HCT116 (cell line): ENCODE data around the gene ZSCAN5C. TPM values are rescaled to one million over a fixed set of nuclear protein-coding genes. Genes with fewer than 3 reads are reported as not detected.
A peak's percentile ranks its signal among the peaks of the same experiment; 100 is the strongest.

Experiments used
- ATAC-seq: fragments of 200-7000 bp; cut with Tn5 transposase; 2 replicates; pipeline ENCODE4 v1.9.1; 2020; ENCODE audit warnings: mild to moderate bottlenecking, moderate library complexity
- BruUV-seq: library from RNA; stranded (reverse); fragments of 400-500 nt; replicated peaks from 2 replicates; lab custom pipeline; 2021; lab: Mats Ljungman, UMichigan
- CTCF ChIA-PET: fragments of 300-600 bp; sonication (Branson Sonifier 250); formaldehyde crosslinking; loops from one replicate; lab custom pipeline; 2021; ENCODE audit warnings: antibody characterized with exemption; lab: Charles Lee
- POLR2A ChIA-PET: fragments of 300-600, 350-600 bp; sonication (Branson Sonifier 250); formaldehyde crosslinking; loops from one replicate; lab custom pipeline; 2021; ENCODE audit warnings: antibody characterized with exemption; lab: Charles Lee
- RAD21 ChIA-PET, 2 experiments: fragments of 300-600 bp; sonication (Branson Sonifier 250); formaldehyde crosslinking; loops; one replicate each; lab custom pipeline; 2023; ENCODE audit warnings: low total read pairs in 2 of 2; ENCODE audit not compliant: uncharacterized antibody in 2 of 2, unreplicated experiment in 2 of 2, low non-redundant PET in 1 of 2; lab: Charles Lee
- DNase-seq: peaks from one replicate; pipeline ENCODE4 v3.0.0-alpha.2; 2010; ENCODE audit warnings: low read depth, low spot score
- H2AFZ ChIP-seq: fragments of 200-600 bp; shearing (Covaris generic), sonication (generic); 2 replicates; pipeline ENCODE4 v1.6.1; 2017; ENCODE audit warnings: low read depth, mixed run types, mixed read lengths, antibody characterized with exemption, low read length; ENCODE audit not compliant: poor library complexity, severe bottlenecking
- H3K27ac ChIP-seq: 2 replicates; pipeline ENCODE4 v1.5.1; 2012; ENCODE audit warnings: low read depth, low read length
- H3K27me3 ChIP-seq: fragments of 200-600 bp; sonication (generic); 2 replicates; pipeline ENCODE4 v1.6.1; 2016; ENCODE audit warnings: mixed run types, low read length, mixed read lengths; ENCODE audit not compliant: insufficient read depth
- H3K36me3 ChIP-seq, 2 experiments: fragments of 200-500 bp in 1 of 2; fragments of 200-600 bp in 1 of 2; sonication (Bioruptor generic) in 1 of 2; sonication (generic) in 1 of 2; 2 replicates each; pipeline versions ENCODE4 v1.5.1 to v1.6.1; 2014 to 2016; ENCODE audit warnings: low read length in 2 of 2, inconsistent platforms in 1 of 2, mixed read lengths in 1 of 2, mixed run types in 1 of 2; ENCODE audit not compliant: insufficient read depth in 2 of 2, control insufficient read depth in 1 of 2
- H3K4me1 ChIP-seq, 2 experiments: fragments of 200-600 bp in 1 of 2; sonication (generic) in 1 of 2; 2 replicates each; pipeline versions ENCODE4 v1.5.1 to v1.6.1; 2012 to 2017; ENCODE audit warnings: low read length in 2 of 2, inconsistent platforms in 1 of 2, mild to moderate bottlenecking in 1 of 2, mixed read lengths in 1 of 2, mixed run types in 1 of 2, moderate library complexity in 1 of 2; ENCODE audit not compliant: insufficient read depth in 2 of 2, control insufficient read depth in 1 of 2
- H3K4me2 ChIP-seq: fragments of 200-600 bp; sonication (generic); 2 replicates; pipeline ENCODE4 v1.6.1; 2017; ENCODE audit warnings: mixed run types, low read length, mixed read lengths
- H3K4me3 ChIP-seq, 2 experiments: fragments of 200-600 bp in 1 of 2; sonication (generic) in 1 of 2; replicated peaks in 1 of 2; 2 replicates each; pipeline ENCODE4 v1.5.1; 2011 to 2016; ENCODE audit warnings: low read length in 2 of 2, control low read depth in 1 of 2, low read depth in 1 of 2, mild to moderate bottlenecking in 1 of 2, mixed read lengths in 1 of 2, mixed run types in 1 of 2
- H3K79me2 ChIP-seq: fragments of 200-600 bp; sonication (generic); 2 replicates; pipeline ENCODE4 v1.6.1; 2017; ENCODE audit warnings: mild to moderate bottlenecking, mixed run types, low read length, moderate library complexity, mixed read lengths; ENCODE audit not compliant: insufficient read depth
- H3K9ac ChIP-seq: fragments of 200-600 bp; sonication (generic); 2 replicates; pipeline ENCODE4 v1.6.1; 2016; ENCODE audit warnings: low read length, mixed read lengths
- H3K9me2 ChIP-seq: fragments of 200-600 bp; sonication (generic), shearing (Covaris generic); 2 replicates; pipeline ENCODE4 v1.6.1; 2017; ENCODE audit warnings: mixed run types, mild to moderate bottlenecking, moderate library complexity; ENCODE audit not compliant: insufficient read depth
- H3K9me3 ChIP-seq, 2 experiments: fragments of 200-500 bp in 1 of 2; fragments of 200-600 bp in 1 of 2; sonication (Bioruptor generic) in 1 of 2; sonication (generic) in 1 of 2; 2 replicates each; pipeline ENCODE4 v1.6.1; 2014 to 2017; ENCODE audit warnings: low read length in 2 of 2, mixed read lengths in 2 of 2, inconsistent platforms in 1 of 2, low read depth in 1 of 2, mild to moderate bottlenecking in 1 of 2, mixed run types in 1 of 2, moderate library complexity in 1 of 2; ENCODE audit not compliant: control insufficient read depth in 1 of 2, insufficient read depth in 1 of 2
- H4K20me1 ChIP-seq: fragments of 200-600 bp; sonication (generic), shearing (Covaris generic); 2 replicates; pipeline ENCODE4 v1.6.1; 2017; ENCODE audit warnings: mixed run types, mild to moderate bottlenecking, moderate library complexity; ENCODE audit not compliant: insufficient read depth
- CBX3 ChIP-seq: IDR thresholded peaks from 2 replicates; pipeline ENCODE4 v1.6.1; 2012; ENCODE audit warnings: low read depth
- CEBPB ChIP-seq: IDR thresholded peaks from 2 replicates; pipeline ENCODE4 v1.6.1; 2012; ENCODE audit warnings: low read depth
- FOSL1 ChIP-seq: IDR thresholded peaks from 2 replicates; pipeline ENCODE4 v1.6.1; 2012; ENCODE audit warnings: low read depth
- ZFX ChIP-seq: fragments of 450-650 bp; IDR thresholded peaks from 2 replicates; pipeline ENCODE4 v1.6.1; 2017
- ZNF274 ChIP-seq: fragments of 200-500 bp; sonication (Bioruptor generic); IDR thresholded peaks from 2 replicates; pipeline ENCODE4 v1.6.1; 2014; ENCODE audit warnings: mild to moderate bottlenecking, low read depth, low read length, inconsistent platforms
- intact Hi-C: fragments of 100-400 bp; cut with micrococcal nuclease; formaldehyde crosslinking; loops from 2 replicates; pipeline ENCODE4 v1.10.0; 2022
- total RNA-seq: library from RNA; stranded (reverse); gene quantifications from one replicate; pipeline ENCODE4 v1.2.1, GENCODE V29; 2021; ENCODE audit not compliant: unreplicated experiment
- TF ChIP-seq, protein P1 (sequence below): IDR thresholded peaks from 2 replicates; pipeline ENCODE4 v1.6.1; 2012; ENCODE audit warnings: low read depth

The ZSCAN5C gene
- total RNA-seq, 1 experiment from 2014 or later = not detected

- ChIA-PET CTCF (no interaction called here), RAD21 (no interaction called here), POLR2A (no interaction called here)
- no peak overlapping the region for H3K4me2 ChIP-seq
- intact Hi-C loops = no loop called here
- no peak overlapping the region for H2AFZ ChIP-seq
- no peak overlapping the region for H3K27ac ChIP-seq
- no peaks in the 10 kb centered on the region for H3K9me3 ChIP-seq
- TF ChIP-seq FOSL1 (no peak), ZFX (no peak), CEBPB (no peak), ZNF274 (no peak)
- no TSS peak for BruUV-seq
- no peaks in the 10 kb centered on the region for H3K36me3 ChIP-seq
- no peaks in the 10 kb centered on the region for H3K79me2 ChIP-seq
- no peak for DNase-seq
- H3K4me1 ChIP-seq = no peaks in the 10 kb centered on the region
- H3K9ac ChIP-seq = no peak overlapping the region
- H3K4me3 ChIP-seq = no peak overlapping the region
- H3K27me3 ChIP-seq = no peaks in the 10 kb centered on the region
- peak; percentile 22; the same call in 1 of the 2 replicates for ATAC-seq
- no peaks in the 10 kb centered on the region for H4K20me1 ChIP-seq
- H3K9me2 ChIP-seq = no peaks in the 10 kb centered on the region
These were observed 9.6 kb downstream of the ZSCAN5C start for GRCh38 chr19:56211718-56212117.

DNA sequence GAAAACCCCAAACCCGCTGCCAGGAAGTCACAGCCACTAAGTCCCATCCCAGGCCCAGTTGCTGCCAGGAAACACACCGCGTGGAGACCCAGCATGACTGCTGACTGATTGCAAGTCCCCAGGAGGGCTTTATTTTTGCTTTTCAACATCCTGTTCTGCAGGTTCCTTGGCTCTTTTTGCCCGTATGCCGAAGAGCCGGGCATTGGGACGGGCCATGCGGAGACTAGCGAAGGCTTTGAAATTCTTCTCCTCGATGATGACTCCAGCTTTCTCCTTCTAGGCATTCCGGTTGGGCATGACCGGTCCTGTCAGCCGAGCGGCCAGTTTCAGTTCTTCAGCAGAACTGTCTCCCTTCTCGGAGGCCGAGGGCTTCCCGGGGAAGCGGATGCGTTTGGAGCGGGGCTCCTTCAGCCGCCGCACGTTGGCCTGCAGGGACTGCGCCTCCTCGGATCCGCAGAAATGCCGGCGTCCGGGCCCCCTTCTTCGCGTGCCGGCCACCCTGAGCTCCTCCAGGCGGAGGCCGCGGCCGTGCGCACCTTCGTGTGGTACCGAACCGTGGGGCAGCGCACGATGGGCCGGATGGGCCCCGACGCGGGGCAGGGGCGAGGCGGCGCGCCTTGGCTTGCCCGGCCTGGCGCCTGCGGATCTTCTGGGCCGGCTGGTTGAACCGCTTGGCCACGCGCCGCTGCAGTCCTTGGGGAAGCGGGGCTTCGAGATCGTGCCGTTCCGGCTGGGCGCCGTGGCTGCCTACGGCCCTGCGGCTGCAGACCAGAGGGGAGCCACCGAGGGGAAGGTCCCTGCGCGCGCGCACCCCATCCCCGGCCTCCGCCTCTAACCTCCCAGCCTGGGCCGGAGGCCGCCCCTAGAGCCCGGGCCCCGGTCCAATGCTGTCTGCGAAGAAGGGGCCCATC lies 15.2 kb downstream of the ZSCAN5C start:
- RAD21 ChIA-PET = no interaction called here
- no peaks in the 10 kb centered on the region for H3K4me1 ChIP-seq
- no peak overlapping the region for H3K4me2 ChIP-seq
- DNase-seq (no peak), ATAC-seq (no peak)
- H2AFZ ChIP-seq = no peak overlapping the region
- no peaks in the 10 kb centered on the region for H3K9me2 ChIP-seq
- intact Hi-C loops = no loop called here
- no peaks in the 10 kb centered on the region for H3K9me3 ChIP-seq
- CTCF ChIA-PET = no interaction called here
- no peaks in the 10 kb centered on the region for H3K36me3 ChIP-seq
- POLR2A ChIA-PET = no interaction called here
- H4K20me1 ChIP-seq = no peaks in the 10 kb centered on the region
- no peaks in the 10 kb centered on the region for H3K27me3 ChIP-seq
- H3K4me3 ChIP-seq = no peak overlapping the region
- no peak for TF ChIP-seq CBX3
- no peak for TF ChIP-seq CEBPB
- TF ChIP-seq, protein P1, sequence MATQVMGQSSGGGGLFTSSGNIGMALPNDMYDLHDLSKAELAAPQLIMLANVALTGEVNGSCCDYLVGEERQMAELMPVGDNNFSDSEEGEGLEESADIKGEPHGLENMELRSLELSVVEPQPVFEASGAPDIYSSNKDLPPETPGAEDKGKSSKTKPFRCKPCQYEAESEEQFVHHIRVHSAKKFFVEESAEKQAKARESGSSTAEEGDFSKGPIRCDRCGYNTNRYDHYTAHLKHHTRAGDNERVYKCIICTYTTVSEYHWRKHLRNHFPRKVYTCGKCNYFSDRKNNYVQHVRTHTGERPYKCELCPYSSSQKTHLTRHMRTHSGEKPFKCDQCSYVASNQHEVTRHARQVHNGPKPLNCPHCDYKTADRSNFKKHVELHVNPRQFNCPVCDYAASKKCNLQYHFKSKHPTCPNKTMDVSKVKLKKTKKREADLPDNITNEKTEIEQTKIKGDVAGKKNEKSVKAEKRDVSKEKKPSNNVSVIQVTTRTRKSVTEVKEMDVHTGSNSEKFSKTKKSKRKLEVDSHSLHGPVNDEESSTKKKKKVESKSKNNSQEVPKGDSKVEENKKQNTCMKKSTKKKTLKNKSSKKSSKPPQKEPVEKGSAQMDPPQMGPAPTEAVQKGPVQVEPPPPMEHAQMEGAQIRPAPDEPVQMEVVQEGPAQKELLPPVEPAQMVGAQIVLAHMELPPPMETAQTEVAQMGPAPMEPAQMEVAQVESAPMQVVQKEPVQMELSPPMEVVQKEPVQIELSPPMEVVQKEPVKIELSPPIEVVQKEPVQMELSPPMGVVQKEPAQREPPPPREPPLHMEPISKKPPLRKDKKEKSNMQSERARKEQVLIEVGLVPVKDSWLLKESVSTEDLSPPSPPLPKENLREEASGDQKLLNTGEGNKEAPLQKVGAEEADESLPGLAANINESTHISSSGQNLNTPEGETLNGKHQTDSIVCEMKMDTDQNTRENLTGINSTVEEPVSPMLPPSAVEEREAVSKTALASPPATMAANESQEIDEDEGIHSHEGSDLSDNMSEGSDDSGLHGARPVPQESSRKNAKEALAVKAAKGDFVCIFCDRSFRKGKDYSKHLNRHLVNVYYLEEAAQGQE = no peak
- H3K27ac ChIP-seq = no peak overlapping the region
- H3K79me2 ChIP-seq = no peaks in the 10 kb centered on the region
- no peak overlapping the region for H3K9ac ChIP-seq
- BruUV-seq = no TSS peak
